ENCODE measurements around the gene PNLIP.

Gene PNLIP

DNA sequence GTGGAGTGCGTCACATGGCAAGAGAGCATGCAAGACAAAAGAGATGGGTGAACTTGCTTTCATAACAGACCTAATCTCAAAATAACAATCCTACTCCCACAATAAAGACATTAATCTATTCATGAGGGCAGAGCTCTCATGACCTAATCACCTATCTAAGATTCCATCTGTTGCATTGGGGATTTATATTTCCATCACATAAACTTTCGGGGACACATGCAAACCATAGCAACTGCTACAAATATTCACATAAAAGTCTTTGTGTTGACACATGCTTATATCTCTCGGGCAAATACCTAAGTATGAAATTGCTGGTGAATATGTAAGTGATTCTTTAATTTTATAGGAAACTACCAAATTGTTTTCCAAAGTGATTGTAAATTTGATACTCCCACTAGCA, 29.1 kb downstream of the PNLIP start:
- no peak for TF ChIP-seq FOXP2 (optimal IDR thresholded peaks at IDR 0.05; ENCODE audit: borderline replicate concordance, extremely low read depth, extremely low read length, insufficient read depth)
- TF ChIP-seq, protein P1, sequence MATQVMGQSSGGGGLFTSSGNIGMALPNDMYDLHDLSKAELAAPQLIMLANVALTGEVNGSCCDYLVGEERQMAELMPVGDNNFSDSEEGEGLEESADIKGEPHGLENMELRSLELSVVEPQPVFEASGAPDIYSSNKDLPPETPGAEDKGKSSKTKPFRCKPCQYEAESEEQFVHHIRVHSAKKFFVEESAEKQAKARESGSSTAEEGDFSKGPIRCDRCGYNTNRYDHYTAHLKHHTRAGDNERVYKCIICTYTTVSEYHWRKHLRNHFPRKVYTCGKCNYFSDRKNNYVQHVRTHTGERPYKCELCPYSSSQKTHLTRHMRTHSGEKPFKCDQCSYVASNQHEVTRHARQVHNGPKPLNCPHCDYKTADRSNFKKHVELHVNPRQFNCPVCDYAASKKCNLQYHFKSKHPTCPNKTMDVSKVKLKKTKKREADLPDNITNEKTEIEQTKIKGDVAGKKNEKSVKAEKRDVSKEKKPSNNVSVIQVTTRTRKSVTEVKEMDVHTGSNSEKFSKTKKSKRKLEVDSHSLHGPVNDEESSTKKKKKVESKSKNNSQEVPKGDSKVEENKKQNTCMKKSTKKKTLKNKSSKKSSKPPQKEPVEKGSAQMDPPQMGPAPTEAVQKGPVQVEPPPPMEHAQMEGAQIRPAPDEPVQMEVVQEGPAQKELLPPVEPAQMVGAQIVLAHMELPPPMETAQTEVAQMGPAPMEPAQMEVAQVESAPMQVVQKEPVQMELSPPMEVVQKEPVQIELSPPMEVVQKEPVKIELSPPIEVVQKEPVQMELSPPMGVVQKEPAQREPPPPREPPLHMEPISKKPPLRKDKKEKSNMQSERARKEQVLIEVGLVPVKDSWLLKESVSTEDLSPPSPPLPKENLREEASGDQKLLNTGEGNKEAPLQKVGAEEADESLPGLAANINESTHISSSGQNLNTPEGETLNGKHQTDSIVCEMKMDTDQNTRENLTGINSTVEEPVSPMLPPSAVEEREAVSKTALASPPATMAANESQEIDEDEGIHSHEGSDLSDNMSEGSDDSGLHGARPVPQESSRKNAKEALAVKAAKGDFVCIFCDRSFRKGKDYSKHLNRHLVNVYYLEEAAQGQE (IDR thresholded peaks at IDR 0.05; ENCODE audit: insufficient read depth in 1 of 2, low read depth in 2 of 2, low read length in 2 of 2) = no peak
- TF ChIP-seq POLR2AphosphoS5 (IDR thresholded peaks at IDR 0.05; ENCODE audit: low read depth, low read length) = no peak
- TF ChIP-seq SIN3A (IDR thresholded peaks at IDR 0.05; ENCODE audit: borderline replicate concordance, insufficient read depth, low read length) = no peak
- TF ChIP-seq TAF1 (IDR thresholded peaks at IDR 0.05; ENCODE audit: borderline replicate concordance, insufficient read depth, low read length) = no peak

DNA sequence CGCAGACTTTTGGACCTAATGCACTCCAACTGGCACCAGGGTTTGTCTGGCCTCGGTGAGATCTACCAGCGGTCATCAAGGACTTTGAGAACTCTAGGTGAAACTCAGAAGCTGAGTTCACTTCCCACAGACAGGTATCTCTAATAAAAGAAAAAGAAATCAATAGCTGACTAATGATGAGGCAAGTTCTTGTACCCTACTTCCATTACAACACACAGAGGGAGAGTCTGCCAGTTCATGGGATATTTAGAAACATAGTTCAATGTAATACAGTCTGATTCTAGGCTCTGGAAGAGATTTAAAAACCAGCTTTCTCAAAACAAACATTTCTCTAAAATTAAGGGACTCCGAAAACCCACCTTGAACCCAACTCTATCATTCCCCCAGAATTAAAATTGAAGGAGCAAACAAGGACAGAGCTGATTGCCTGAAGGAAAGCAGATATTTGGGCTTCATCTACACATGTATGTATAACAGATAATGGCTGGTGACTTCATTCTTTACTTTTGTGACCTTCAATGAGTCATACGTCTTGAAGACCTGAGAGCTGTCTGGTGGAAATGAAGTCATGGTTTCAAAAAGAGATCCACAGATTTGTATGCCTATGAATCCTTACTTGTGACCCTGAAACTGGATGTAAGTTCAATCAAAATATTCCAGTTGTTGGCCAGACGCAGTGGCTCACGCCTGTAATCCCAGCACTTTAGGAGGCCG, 42.3 kb downstream of the PNLIP start:
- TF ChIP-seq, protein P1 (IDR thresholded peaks at IDR 0.05; ENCODE audit: insufficient read depth in 1 of 2, low read depth in 2 of 2, low read length in 2 of 2) = no peak
- TF ChIP-seq FOXP2 (optimal IDR thresholded peaks at IDR 0.05; ENCODE audit: borderline replicate concordance, extremely low read depth, extremely low read length, insufficient read depth) = no peak
- TF ChIP-seq POLR2AphosphoS5 (IDR thresholded peaks at IDR 0.05; ENCODE audit: low read depth, low read length) = no peak
- TF ChIP-seq TAF1 (IDR thresholded peaks at IDR 0.05; ENCODE audit: borderline replicate concordance, insufficient read depth, low read length) = no peak
- TF ChIP-seq SIN3A (IDR thresholded peaks at IDR 0.05; ENCODE audit: borderline replicate concordance, insufficient read depth, low read length) = no peak

DNA sequence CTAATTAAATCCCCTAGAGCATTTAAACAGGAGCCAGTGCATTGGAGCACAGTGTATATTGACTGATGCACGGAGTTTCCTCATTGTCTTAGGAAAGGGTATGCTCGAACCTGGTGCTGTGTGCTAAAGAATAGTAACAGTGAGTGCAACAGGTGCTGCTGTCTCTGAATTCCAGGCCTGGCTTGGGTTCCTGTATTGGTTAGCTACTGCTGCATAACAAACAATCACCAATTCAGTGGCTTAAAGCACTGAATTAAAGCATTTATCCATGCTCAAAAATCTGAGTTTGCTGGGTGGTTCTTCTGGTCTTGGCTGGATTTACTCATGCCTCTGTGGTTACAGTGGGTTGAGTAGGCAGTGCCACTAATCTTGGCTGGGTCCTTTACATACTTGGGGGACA, 43.3 kb downstream of the PNLIP start:
- TF ChIP-seq POLR2AphosphoS5 (IDR thresholded peaks at IDR 0.05; ENCODE audit: low read depth, low read length) = no peak
- TF ChIP-seq FOXP2 (optimal IDR thresholded peaks at IDR 0.05; ENCODE audit: borderline replicate concordance, extremely low read depth, extremely low read length, insufficient read depth) = no peak
- TF ChIP-seq SIN3A (IDR thresholded peaks at IDR 0.05; ENCODE audit: borderline replicate concordance, insufficient read depth, low read length) = no peak
- TF ChIP-seq, protein P1 (IDR thresholded peaks at IDR 0.05; ENCODE audit: insufficient read depth in 1 of 2, low read depth in 2 of 2, low read length in 2 of 2) = no peak
- TF ChIP-seq TAF1 (IDR thresholded peaks at IDR 0.05; ENCODE audit: borderline replicate concordance, insufficient read depth, low read length) = no peak

DNA sequence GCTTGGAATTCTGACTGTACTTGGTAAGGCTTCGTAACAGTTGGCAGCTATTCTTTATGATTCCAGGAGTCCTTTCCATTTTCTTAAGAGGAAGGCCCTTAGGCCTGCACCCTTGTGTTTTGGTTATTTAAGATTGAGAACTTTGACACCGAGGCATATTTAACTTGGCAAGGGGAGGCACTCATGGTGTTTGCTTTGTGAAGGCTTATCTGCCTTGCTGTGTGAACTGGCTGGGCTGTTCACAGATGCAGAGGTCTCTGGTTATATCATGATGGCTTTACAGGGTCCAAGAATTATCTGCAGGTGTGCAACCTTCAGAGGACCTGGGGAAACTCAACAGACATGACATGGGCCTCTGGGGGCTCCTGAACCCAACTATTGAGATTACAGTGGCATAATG, 44.2 kb downstream of the PNLIP start:
- TF ChIP-seq FOXP2 (optimal IDR thresholded peaks at IDR 0.05; ENCODE audit: borderline replicate concordance, extremely low read depth, extremely low read length, insufficient read depth) = no peak
- TF ChIP-seq POLR2AphosphoS5 (IDR thresholded peaks at IDR 0.05; ENCODE audit: low read depth, low read length) = no peak

DNA sequence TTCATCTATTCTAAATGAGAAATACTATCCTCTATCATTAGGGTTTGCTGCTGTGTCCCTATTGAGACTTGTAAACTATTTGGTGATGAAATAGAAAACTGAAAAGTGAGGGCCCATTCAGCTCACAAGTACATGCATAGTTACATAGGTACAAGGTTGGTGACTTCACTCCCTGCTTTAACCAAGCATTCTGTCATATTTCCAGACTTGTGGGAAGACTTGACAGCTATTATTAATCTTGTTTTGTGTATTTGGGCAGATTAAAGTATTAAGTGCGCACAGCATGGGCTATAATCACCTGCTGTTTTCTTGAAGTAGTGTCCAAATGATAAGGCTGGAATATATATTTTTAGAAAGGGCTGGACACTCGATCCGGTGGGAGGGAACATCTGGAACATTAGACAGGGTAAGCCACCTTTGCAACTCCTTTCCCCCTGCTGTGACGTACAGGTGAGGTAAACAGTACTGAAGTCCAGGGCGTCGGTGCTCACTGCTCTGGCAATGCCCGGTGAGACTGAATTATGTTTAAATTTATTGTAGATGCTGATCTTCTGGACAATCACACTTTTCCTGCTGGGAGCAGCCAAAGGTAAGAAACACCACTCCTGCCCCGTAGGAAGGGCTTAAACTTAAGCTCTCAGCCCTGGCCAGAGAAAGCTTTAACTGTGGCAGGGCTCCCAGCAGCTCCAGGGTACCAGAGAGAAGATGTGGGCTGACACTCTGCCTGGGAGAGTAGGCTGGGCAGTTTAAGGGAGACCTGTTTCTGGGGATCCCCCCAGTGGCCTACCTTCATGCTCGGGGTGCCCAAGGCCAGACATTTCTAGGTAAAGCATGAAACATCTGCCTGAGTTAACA, 45.1 kb downstream of the PNLIP start, which contains the start of gene PNLIPRP1:
PNLIPRP1 (plus strand) TSS at position 370 of the 855 bp plus-strand sequence; CDS start at position 541, 171 bp downstream.
- TF ChIP-seq, protein P1 (IDR thresholded peaks at IDR 0.05; ENCODE audit: insufficient read depth in 1 of 2, low read depth in 2 of 2, low read length in 2 of 2) = no peak
- TF ChIP-seq TAF1 (IDR thresholded peaks at IDR 0.05; ENCODE audit: borderline replicate concordance, insufficient read depth, low read length) = no peak
